ENCODE measurements around the gene PCGF2.

Gene PCGF2

GRCh38 chr17:38703742-38704605 lies 44.2 kb downstream of the PCGF2 start:
- DNase-seq (ENCODE audit: low read depth in 2 of 2) = peak; percentile 77 to 88

DNA sequence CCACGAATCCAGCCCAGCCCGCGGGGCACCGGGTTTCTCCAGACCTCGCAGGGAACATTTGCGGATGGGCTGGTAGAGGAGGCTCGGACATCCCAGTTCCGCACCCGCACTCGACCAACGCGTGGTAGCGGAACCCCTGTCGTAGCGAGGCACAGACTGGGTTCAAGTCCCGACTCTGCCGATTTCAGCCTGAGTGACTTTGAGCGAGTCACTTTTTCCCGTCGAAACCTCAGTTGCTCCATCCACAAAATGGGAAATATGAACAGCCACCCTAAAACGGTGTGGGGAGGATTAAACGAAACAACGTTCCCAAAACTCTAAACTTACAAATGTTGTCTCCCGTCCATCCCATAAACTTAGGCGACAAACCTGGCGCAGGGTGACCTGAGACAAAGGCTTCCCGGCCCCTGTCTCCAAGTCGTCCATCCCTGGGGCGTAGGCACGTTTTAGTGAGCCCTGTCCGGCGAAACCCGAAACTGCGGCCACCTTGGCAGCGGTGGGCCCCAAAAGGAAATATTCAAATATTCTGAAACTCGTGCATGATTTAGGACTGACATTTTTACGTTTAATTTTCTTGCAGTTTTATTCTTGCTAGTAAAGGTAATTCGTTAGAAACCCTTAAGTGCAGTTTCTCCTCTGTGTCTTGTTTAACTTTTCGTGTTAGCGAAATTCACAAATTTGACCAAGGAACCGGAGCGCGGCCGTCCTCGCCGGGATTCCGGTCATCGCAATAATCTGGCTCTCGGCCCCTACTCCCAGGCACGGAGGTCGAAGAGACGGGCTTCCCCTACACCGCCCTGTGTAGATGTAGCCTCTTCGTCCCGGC lies 45.0 kb downstream of the PCGF2 start:
- peak; percentile 19 to 32 for DNase-seq (ENCODE audit: low read depth in 2 of 2)

DNA sequence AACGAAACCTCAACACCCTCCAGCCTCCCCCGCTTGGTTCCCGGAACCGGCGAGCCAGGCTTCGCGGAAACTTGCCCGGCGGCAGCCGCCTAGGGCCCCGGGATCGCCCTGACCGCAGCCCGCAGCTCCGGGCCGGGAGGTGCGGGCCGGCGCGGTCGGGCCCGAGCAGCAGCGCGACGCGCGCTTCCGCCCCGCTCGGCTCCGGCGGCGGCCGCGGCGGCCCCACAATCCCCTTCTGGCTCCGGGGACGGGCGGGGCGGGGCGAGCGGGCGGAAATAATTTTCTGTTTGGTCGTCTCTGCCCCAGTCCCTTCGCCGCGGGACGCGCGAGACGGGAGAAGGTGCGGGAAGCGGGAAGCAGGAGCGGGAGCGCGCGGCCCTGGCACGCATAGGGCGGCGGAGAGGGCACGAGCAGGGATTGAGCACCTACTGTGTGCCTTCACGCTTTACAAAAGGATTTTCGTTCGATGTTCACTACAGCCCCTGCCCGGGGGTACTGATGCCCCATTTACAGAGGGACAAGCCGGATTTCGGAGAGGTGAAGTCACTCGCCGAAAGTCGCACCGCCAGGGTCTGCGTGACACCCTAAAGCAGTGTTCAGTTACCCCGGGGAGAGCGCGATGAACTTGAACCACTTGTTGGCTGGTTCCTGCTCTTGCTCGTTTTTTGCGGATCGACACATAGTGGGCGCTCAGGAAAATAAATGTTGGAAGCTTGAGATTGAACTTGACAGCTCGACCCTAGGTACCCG lies 45.8 kb downstream of the PCGF2 start:
- peak; percentile 75 to 81 for DNase-seq (ENCODE audit: low read depth in 2 of 2)

- DNase-seq (ENCODE audit: low read depth in 2 of 2) = peak; percentile 80 to 84
These were observed 46.5 kb downstream of the PCGF2 start for GRCh38 chr17:38701504-38702165.

- DNase-seq (ENCODE audit: low read depth in 2 of 2) = no peak
These were observed 49.4 kb downstream of the PCGF2 start for GRCh38 chr17:38698760-38699159.

DNA sequence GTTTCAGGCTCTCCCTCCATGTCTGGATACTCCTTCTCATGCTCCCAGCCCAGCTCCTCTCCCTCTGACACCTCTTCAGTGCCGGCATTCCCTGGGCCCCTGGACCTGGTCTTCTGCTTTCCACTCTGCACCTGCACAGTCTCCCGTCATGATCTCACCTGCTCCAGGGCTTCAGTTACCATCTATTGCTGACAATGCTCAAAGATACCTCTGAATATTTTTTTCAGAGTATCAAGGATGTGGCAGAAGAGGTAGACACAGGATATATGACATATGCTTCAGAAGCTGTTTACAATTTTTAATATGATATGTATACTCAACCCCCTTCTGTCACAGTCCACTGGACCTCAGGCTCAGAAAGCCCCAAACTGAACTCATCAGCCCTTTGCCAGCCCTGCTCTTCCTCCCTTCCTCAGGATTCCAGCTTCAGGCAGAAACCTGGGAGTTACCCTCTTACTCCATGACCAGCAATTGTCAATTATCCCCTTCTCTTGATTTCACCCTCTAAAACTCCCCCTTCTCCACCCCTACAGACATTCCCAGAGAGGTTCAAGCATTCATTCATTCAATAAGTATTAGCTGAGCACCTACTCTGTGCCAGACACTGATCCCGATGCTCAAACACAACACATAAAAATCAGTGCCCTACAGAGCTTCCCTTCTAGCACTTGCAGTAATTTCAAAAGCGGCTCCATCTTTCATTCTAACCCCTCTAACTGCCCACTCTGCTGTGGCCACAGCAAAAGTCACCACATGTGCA lies 50.9 kb downstream of the PCGF2 start:
- DNase-seq (ENCODE audit: low read depth in 2 of 2) = no peak

GRCh38 chr17:38693700-38694329 lies 54.3 kb downstream of the PCGF2 start:
- no peak for DNase-seq (ENCODE audit: low read depth in 2 of 2)

- no peak for DNase-seq (ENCODE audit: low read depth in 2 of 2)
These were observed 57.0 kb downstream of the PCGF2 start for GRCh38 chr17:38691154-38691553.

- no peak for DNase-seq (ENCODE audit: low read depth in 2 of 2)
These were observed 57.8 kb downstream of the PCGF2 start for GRCh38 chr17:38690386-38690785.

DNA sequence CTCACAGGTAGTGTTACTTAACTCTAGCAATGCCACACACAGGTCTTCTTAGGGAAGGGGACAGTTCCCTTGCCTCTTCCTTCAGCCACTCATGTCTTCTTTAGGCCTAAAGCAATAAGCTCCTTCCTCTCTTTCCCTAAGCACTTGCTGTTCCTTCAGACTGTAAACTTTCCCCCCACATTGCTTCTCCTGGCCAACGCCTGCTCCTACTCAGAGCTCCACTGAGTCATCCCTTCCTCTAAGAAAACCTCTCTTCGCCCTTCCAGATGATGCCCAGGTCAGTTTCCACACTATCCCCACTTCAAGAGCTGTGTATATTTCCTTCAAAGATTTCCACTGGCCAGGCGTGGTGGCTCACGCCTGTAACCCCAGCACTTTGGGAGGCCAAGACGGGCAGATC lies 60.9 kb downstream of the PCGF2 start:
- DNase-seq (ENCODE audit: low read depth in 2 of 2) = no peak

- DNase-seq (ENCODE audit: low read depth in 2 of 2) = no peak
These were observed 62.6 kb downstream of the PCGF2 start for GRCh38 chr17:38685491-38685890.

Data from stimulated activated CD4-positive, alpha-beta T cell treated with anti-CD3 and anti-CD28 coated beads, Interleukin-4, amount 100 ng/mL, for 48 hours (primary cell).